Neuronal stem cell (in vitro differentiated cells): ENCODE results near the gene GNG10.
A peak's percentile ranks its signal among the peaks of the same experiment; 100 is the strongest.

ENCODE experiments used
- DNase-seq: peaks from one replicate; pipeline ENCODE4 v3.0.0-alpha.2; 2013; ENCODE audit warnings: low spot score
- H2AFZ ChIP-seq: one replicate; pipeline ENCODE4 v1.6.1; 2013; ENCODE audit warnings: mild to moderate bottlenecking, low read length, inconsistent platforms
- H2AK5ac ChIP-seq: 2 replicates; pipeline ENCODE4 v1.6.1; 2013; ENCODE audit warnings: low read depth, mild to moderate bottlenecking, inconsistent platforms, low read length, moderate library complexity, mixed read lengths
- H2BK120ac ChIP-seq: 2 replicates; pipeline ENCODE4 v1.6.1; 2013; ENCODE audit warnings: low read depth, mild to moderate bottlenecking, inconsistent platforms, low read length, moderate library complexity, mixed read lengths
- H2BK12ac ChIP-seq: one replicate; pipeline ENCODE4 v1.6.1; 2013; ENCODE audit warnings: low read length, inconsistent platforms
- H2BK15ac ChIP-seq: 2 replicates; pipeline ENCODE4 v1.6.1; 2013; ENCODE audit warnings: mild to moderate bottlenecking, low read length, inconsistent platforms, mixed read lengths
- H2BK5ac ChIP-seq: one replicate; pipeline ENCODE4 v1.6.1; 2013; ENCODE audit warnings: inconsistent platforms, mild to moderate bottlenecking, low read length, moderate library complexity
- H3K14ac ChIP-seq: one replicate; pipeline ENCODE4 v1.6.1; 2013; ENCODE audit warnings: low read length, inconsistent platforms
- H3K18ac ChIP-seq: 2 replicates; pipeline ENCODE4 v1.6.1; 2013; ENCODE audit warnings: low read length, inconsistent platforms
- H3K23ac ChIP-seq: 2 replicates; pipeline ENCODE4 v1.6.1; 2013; ENCODE audit warnings: low read depth, mild to moderate bottlenecking, mixed read lengths, low read length, inconsistent platforms; ENCODE audit not compliant: poor library complexity
- H3K27ac ChIP-seq: replicated peaks from 3 replicates; pipeline ENCODE4 v1.5.1; 2013; ENCODE audit warnings: low read length, inconsistent platforms
- H3K27me3 ChIP-seq, 3 experiments: 2 replicates each; pipeline ENCODE4 v1.6.1; 2013; ENCODE audit warnings: low read length in 3 of 3, mild to moderate bottlenecking in 2 of 3, inconsistent platforms in 1 of 3, low read depth in 1 of 3, mixed read lengths in 1 of 3, moderate library complexity in 1 of 3; ENCODE audit not compliant: control insufficient read depth in 3 of 3, insufficient read depth in 3 of 3
- H3K36me3 ChIP-seq, 2 donors: replicated peaks in 1 of 2; 2 replicates each; pipeline ENCODE4 v1.6.1; 2013; ENCODE audit warnings: low read length in 2 of 2; ENCODE audit not compliant: control insufficient read depth in 2 of 2, insufficient read depth in 2 of 2
- H3K4ac ChIP-seq: 2 replicates; pipeline ENCODE4 v1.6.1; 2013; ENCODE audit warnings: inconsistent platforms, mild to moderate bottlenecking, low read length, moderate library complexity
- H3K4me1 ChIP-seq, 2 donors: 1 replicate in 1 of 2; 2 replicates in 1 of 2; pipeline ENCODE4 v1.6.1; 2013; ENCODE audit warnings: low read length in 2 of 2, low read depth in 1 of 2; ENCODE audit not compliant: control insufficient read depth in 2 of 2, insufficient read depth in 1 of 2
- H3K4me2 ChIP-seq: one replicate; pipeline ENCODE4 v1.6.1; 2013; ENCODE audit warnings: mild to moderate bottlenecking, low read length, inconsistent platforms; ENCODE audit not compliant: insufficient read depth, poor library complexity, severe bottlenecking
- H3K4me3 ChIP-seq, 2 donors: 2 replicates each; pipeline ENCODE4 v1.5.1; 2013; ENCODE audit warnings: low read length in 2 of 2, mild to moderate bottlenecking in 2 of 2, inconsistent platforms in 1 of 2, moderate library complexity in 1 of 2
- H3K79me1 ChIP-seq: one replicate; pipeline ENCODE4 v1.6.1; 2013; ENCODE audit warnings: low read depth, mild to moderate bottlenecking, inconsistent platforms, low read length, moderate library complexity
- H3K9ac ChIP-seq: one replicate; pipeline ENCODE4 v1.6.1; 2013; ENCODE audit warnings: mild to moderate bottlenecking, low read depth, low read length, inconsistent platforms; ENCODE audit not compliant: poor library complexity
- H3K9me3 ChIP-seq, 2 donors: replicated peaks in 1 of 2; 2 replicates each; pipeline versions ENCODE3 to v1.6.1; 2013; ENCODE audit warnings: low read length in 2 of 2, mild to moderate bottlenecking in 2 of 2, inconsistent platforms in 1 of 2, low read depth in 1 of 2, mixed read lengths in 1 of 2, moderate library complexity in 1 of 2; ENCODE audit not compliant: control insufficient read depth in 2 of 2, insufficient read depth in 1 of 2
- H4K8ac ChIP-seq: one replicate; pipeline ENCODE4 v1.6.1; 2013; ENCODE audit warnings: low read depth, mild to moderate bottlenecking, inconsistent platforms, low read length, moderate library complexity
- H4K91ac ChIP-seq: one replicate; pipeline ENCODE4 v1.6.1; 2013; ENCODE audit warnings: low read length, low read depth, mild to moderate bottlenecking, inconsistent platforms; ENCODE audit not compliant: poor library complexity
- WGBS, 2 donors: extraction: QIAGEN DNeasy Blood & Tissue Kit; methylation state at CpG; one replicate each; pipeline ENCODE4 v1.1.7; 2013; ENCODE audit warnings: missing lambda C conversion rate in 2 of 2, mixed read lengths in 1 of 2; ENCODE audit not compliant: insufficient read length in 2 of 2, insufficient replicate concordance in 1 of 2; ENCODE audit errors: extremely low coverage in 2 of 2; 5-methylcytosine and 5-hydroxymethylcytosine counted together

Gene GNG10

GRCh38 chr9:111661802-111662521 is 557 bp downstream of the GNG10 start:
- Histone ChIP-seq H2BK5ac (peak overlapping the region; percentile 95), H3K23ac (peak overlapping the region; percentile 32), H3K79me1 (peaks cover 6% of the 10 kb centered on the region), H3K9ac (peak overlapping the region; percentile 91), H3K4me1 (peaks cover 7 to 14% of the 10 kb centered on the region in 2 donors), H3K9me3 (peaks cover 0 to 2% of the 10 kb centered on the region in 2 donors), H3K14ac (peak overlapping the region; percentile 76), H3K4me2 (peak overlapping the region; percentile 70), H3K36me3 (peaks cover 7 to 33% of the 10 kb centered on the region in 2 donors), H3K4me3 (peak overlapping the region; percentile 76 to 95), H3K27ac (peak overlapping the region; percentile 84), H4K91ac (no peak overlapping the region), H3K18ac (peak overlapping the region; percentile 97), H3K4ac (no peak overlapping the region), H2AK5ac (no peak overlapping the region), H2AFZ (peak overlapping the region; percentile 99), H3K27me3 (peaks cover 0 to 1% (median 0%) of the 10 kb centered on the region in 3 experiments), H2BK15ac (peak overlapping the region; percentile 11), H2BK12ac (no peak overlapping the region), H2BK120ac (no peak overlapping the region), H4K8ac (no peak overlapping the region)
- DNase-seq, result peak; percentile 65
- no CpG with 5 or more reads among the region's 57 CpGs for WGBS, 2 donors

- H2AFZ ChIP-seq, result peak overlapping the region; percentile 99
- peaks cover 6% of the 10 kb centered on the region for H3K79me1 ChIP-seq
- WGBS, 2 donors, result no CpG with 5 or more reads among the region's 7 CpGs
- peaks cover 7 to 14% of the 10 kb centered on the region in 2 donors for H3K4me1 ChIP-seq
- no peak overlapping the region for H3K23ac ChIP-seq
- H3K36me3 ChIP-seq, result peaks cover 7 to 40% of the 10 kb centered on the region in 2 donors
- H3K18ac ChIP-seq, result peak overlapping the region; percentile 42
- no peak overlapping the region for H2BK12ac ChIP-seq
- H4K91ac ChIP-seq, result no peak overlapping the region
- peak overlapping the region; percentile 70 for H3K4me2 ChIP-seq
- H3K4me3 ChIP-seq, result peak overlapping the region; percentile 76 to 95
- H3K4ac ChIP-seq, result no peak overlapping the region
- no peak overlapping the region for H3K14ac ChIP-seq
- peaks cover 0 to 1% (median 0%) of the 10 kb centered on the region in 3 experiments for H3K27me3 ChIP-seq
- DNase-seq, result no peak
- peaks cover 0 to 2% of the 10 kb centered on the region in 2 donors for H3K9me3 ChIP-seq
- H3K27ac ChIP-seq, result peak overlapping the region; percentile 84
- H2BK15ac ChIP-seq, result no peak overlapping the region
- no peak overlapping the region for H4K8ac ChIP-seq
- H3K9ac ChIP-seq, result no peak overlapping the region
- H2BK5ac ChIP-seq, result no peak overlapping the region
- H2BK120ac ChIP-seq, result no peak overlapping the region
- no peak overlapping the region for H2AK5ac ChIP-seq
Measured at GRCh38 chr9:111662576-111663300, 1.3 kb downstream of the GNG10 start.

- Histone ChIP-seq H4K91ac (no peak overlapping the region), H2AFZ (no peak overlapping the region), H4K8ac (no peak overlapping the region), H2BK15ac (no peak overlapping the region), H2AK5ac (no peak overlapping the region), H2BK5ac (no peak overlapping the region), H3K4me2 (peak overlapping the region; percentile 32), H3K18ac (no peak overlapping the region), H2BK120ac (no peak overlapping the region), H3K36me3 (peaks cover 7 to 46% of the 10 kb centered on the region in 2 donors), H3K79me1 (peaks cover 6% of the 10 kb centered on the region), H3K14ac (no peak overlapping the region), H3K9ac (no peak overlapping the region), H3K9me3 (peaks cover 0 to 2% of the 10 kb centered on the region in 2 donors), H2BK12ac (no peak overlapping the region), H3K23ac (no peak overlapping the region), H3K4ac (no peak overlapping the region), H3K27ac (no peak overlapping the region), H3K4me1 (peaks cover 7 to 14% of the 10 kb centered on the region in 2 donors), H3K4me3 (peak overlapping the region in 1 of 2 donors; percentile 76), H3K27me3 (peaks cover 0 to 1% (median 0%) of the 10 kb centered on the region in 3 experiments)
- no peak for DNase-seq
- WGBS, 2 donors, result no CpG with 5 or more reads among the region's 5 CpGs
Measured at GRCh38 chr9:111663301-111663823, 2.0 kb downstream of the GNG10 start.
